ENCODE data around the gene GATA5.

GRCh38 chr20:62513991-62514390, 38.2 kb upstream of the GATA5 start:
- TF ChIP-seq CTCF (IDR thresholded peaks at IDR 0.05) = no peak
- no peak for TF ChIP-seq FOXJ3 (CRISPR knock-in tag; IDR thresholded peaks at IDR 0.05; ENCODE audit: borderline replicate concordance)
- TF ChIP-seq CREB1 (CRISPR knock-in tag; IDR thresholded peaks at IDR 0.05) = no peak

Data from WTC11 (cell line).